ENCODE results near the gene WDR73. TPM values are rescaled to one million over a fixed set of nuclear protein-coding genes. Genes with fewer than 3 reads are reported as not detected.

WDR73 gene
- total and polyA plus RNA-seq, 9 of the 15 experiments (the other 6 are each of a cell fraction or from before 2014, with no cell fraction given) = 9.2 to 25.4 (median 21.7) TPM

GRCh38 chr15:84653910-84654688, at the start of gene WDR73 (continued):
- TF ChIP-seq CTCF (IDR thresholded peaks at IDR 0.05 in 2 of 3, conservative IDR thresholded peaks at IDR 0.05 in 1 of 3; ENCODE audit: insufficient read depth in 2 of 3, low read depth in 1 of 3, low read length in 3 of 3) = peak in 1 of 3 experiments; percentile 34; a peak in 2 of 6 replicates
- TF ChIP-seq TBP (optimal IDR thresholded peaks at IDR 0.05; ENCODE audit: low read depth, low read length) = peak; percentile 53
- TF ChIP-seq U2AF2 (optimal IDR thresholded peaks at IDR 0.05; ENCODE audit: low read depth, low read length) = no peak
- TF ChIP-seq SMARCC2 (IDR thresholded peaks at IDR 0.05; ENCODE audit: low read depth) = no peak
- TF ChIP-seq MYNN (IDR thresholded peaks at IDR 0.05) = peak; percentile 17; the same call in 1 of the 2 replicates
- no peak for TF ChIP-seq MYNN (CRISPR knock-in tag; IDR thresholded peaks at IDR 0.05)
- 0 out of 2 replicates have a peak, but pooled peaks have one; percentile 3 for TF ChIP-seq ZNF830 (CRISPR knock-in tag; IDR thresholded peaks at IDR 0.05)
- no peak for TF ChIP-seq HIVEP1 (CRISPR knock-in tag; IDR thresholded peaks at IDR 0.05)
- no peak for TF ChIP-seq ADNP (tag; IDR thresholded peaks at IDR 0.05)
- TF ChIP-seq HDGF (IDR thresholded peaks at IDR 0.05) = no peak
- TF ChIP-seq POLR2H (tag; IDR thresholded peaks at IDR 0.05; ENCODE audit: low read depth) = peak; percentile 59; the same call in 1 of the 2 replicates
- TF ChIP-seq, protein P1, sequence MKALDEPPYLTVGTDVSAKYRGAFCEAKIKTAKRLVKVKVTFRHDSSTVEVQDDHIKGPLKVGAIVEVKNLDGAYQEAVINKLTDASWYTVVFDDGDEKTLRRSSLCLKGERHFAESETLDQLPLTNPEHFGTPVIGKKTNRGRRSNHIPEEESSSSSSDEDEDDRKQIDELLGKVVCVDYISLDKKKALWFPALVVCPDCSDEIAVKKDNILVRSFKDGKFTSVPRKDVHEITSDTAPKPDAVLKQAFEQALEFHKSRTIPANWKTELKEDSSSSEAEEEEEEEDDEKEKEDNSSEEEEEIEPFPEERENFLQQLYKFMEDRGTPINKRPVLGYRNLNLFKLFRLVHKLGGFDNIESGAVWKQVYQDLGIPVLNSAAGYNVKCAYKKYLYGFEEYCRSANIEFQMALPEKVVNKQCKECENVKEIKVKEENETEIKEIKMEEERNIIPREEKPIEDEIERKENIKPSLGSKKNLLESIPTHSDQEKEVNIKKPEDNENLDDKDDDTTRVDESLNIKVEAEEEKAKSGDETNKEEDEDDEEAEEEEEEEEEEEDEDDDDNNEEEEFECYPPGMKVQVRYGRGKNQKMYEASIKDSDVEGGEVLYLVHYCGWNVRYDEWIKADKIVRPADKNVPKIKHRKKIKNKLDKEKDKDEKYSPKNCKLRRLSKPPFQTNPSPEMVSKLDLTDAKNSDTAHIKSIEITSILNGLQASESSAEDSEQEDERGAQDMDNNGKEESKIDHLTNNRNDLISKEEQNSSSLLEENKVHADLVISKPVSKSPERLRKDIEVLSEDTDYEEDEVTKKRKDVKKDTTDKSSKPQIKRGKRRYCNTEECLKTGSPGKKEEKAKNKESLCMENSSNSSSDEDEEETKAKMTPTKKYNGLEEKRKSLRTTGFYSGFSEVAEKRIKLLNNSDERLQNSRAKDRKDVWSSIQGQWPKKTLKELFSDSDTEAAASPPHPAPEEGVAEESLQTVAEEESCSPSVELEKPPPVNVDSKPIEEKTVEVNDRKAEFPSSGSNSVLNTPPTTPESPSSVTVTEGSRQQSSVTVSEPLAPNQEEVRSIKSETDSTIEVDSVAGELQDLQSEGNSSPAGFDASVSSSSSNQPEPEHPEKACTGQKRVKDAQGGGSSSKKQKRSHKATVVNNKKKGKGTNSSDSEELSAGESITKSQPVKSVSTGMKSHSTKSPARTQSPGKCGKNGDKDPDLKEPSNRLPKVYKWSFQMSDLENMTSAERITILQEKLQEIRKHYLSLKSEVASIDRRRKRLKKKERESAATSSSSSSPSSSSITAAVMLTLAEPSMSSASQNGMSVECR (CRISPR knock-in tag; IDR thresholded peaks at IDR 0.05) = peak; percentile 96
- TF ChIP-seq HNRNPLL (IDR thresholded peaks at IDR 0.05; ENCODE audit: low read depth, low read length, poor library complexity, severe bottlenecking) = peak; percentile 61
- no peak for TF ChIP-seq NFE2L1 (tag; IDR thresholded peaks at IDR 0.05; ENCODE audit: borderline replicate concordance, low read depth)
- TF ChIP-seq CHD2 (IDR thresholded peaks at IDR 0.05; ENCODE audit: low read depth, low read length) = peak; percentile 100
- peak; percentile 96 for TF ChIP-seq NKRF (IDR thresholded peaks at IDR 0.05; ENCODE audit: borderline replicate concordance)
- TF ChIP-seq NFATC3 (IDR thresholded peaks at IDR 0.05) = no peak
- peak; percentile 83 for TF ChIP-seq ATF7 (IDR thresholded peaks at IDR 0.05)
- TF ChIP-seq EP300 (IDR thresholded peaks at IDR 0.05; ENCODE audit: low read length) = no peak
